Type B pancreatic cell (in vitro differentiated cells): ENCODE measurements around the gene TCF3. TPM values are rescaled to one million over a fixed set of nuclear protein-coding genes. Genes with fewer than 3 reads are reported as not detected.

Experiments used
- DNase-seq: peaks from one replicate; pipeline ENCODE4 v3.0.0; 2021; ENCODE audit warnings: mixed read lengths; ENCODE audit not compliant: unreplicated experiment; ENCODE audit errors: extremely low spot score
- H3K27ac Mint-ChIP-seq: 2 replicates; pipeline ENCODE4 v1.8.0; 2021; ENCODE audit warnings: mild to moderate bottlenecking, mixed read lengths
- H3K27me3 Mint-ChIP-seq: 2 replicates; pipeline ENCODE4 v1.8.0; 2021; ENCODE audit warnings: mixed read lengths
- H3K36me3 Mint-ChIP-seq: 2 replicates; pipeline ENCODE4 v1.8.0; 2021; ENCODE audit warnings: mixed read lengths
- H3K4me1 Mint-ChIP-seq: one replicate; pipeline ENCODE4 v1.8.0; 2021; ENCODE audit warnings: mixed read lengths; ENCODE audit not compliant: unreplicated experiment
- H3K4me3 Mint-ChIP-seq: 2 replicates; pipeline ENCODE4 v1.8.0; 2021; ENCODE audit warnings: mild to moderate bottlenecking, mixed read lengths
- H3K9me3 Mint-ChIP-seq: 2 replicates; pipeline ENCODE4 v1.8.0; 2021; ENCODE audit warnings: mixed read lengths
- CTCF ChIP-seq: fragments of 200-600 bp; sonication (generic); conservative IDR thresholded peaks from 2 replicates; pipeline ENCODE4 v1.5.0; 2021; ENCODE audit warnings: antibody characterized with exemption, mild to moderate bottlenecking
- total RNA-seq: library from RNA; stranded (reverse); gene quantifications from 2 replicates; pipeline ENCODE4 v1.2.1, GENCODE V29; 2021; ENCODE audit warnings: low replicate concordance

Gene TCF3
- total RNA-seq, 1 donor from 2014 or later = 193 TPM

GRCh38 chr19:1569997-1570396 is 82.4 kb downstream of the TCF3 start:
- TF ChIP-seq CTCF = no peak
- Mint-ChIP-seq H3K4me3 (peak overlapping the region; percentile 85), H3K27ac (peak overlapping the region; percentile 86), H3K9me3 (no peaks in the 10 kb centered on the region), H3K27me3 (peaks cover 10% of the 10 kb centered on the region), H3K4me1 (peaks cover 11% of the 10 kb centered on the region), H3K36me3 (no peaks in the 10 kb centered on the region)
- DNase-seq = no peak

GRCh38 chr19:1568320-1569019 is 83.9 kb downstream of the TCF3 start, which contains the start of gene MEX3D:
Gene MEX3D, minus strand, starts transcription at chr19:1568325. Its CDS starts 267 bp downstream, at chr19:1568058.
- H3K27ac Mint-ChIP-seq = peak within 1 kb of the TSS; percentile 86
- no peaks in the 10 kb centered on the region for H3K9me3 Mint-ChIP-seq
- H3K4me1 Mint-ChIP-seq = peaks cover 10% of the 10 kb centered on the region
- TF ChIP-seq CTCF = no peak
- H3K36me3 Mint-ChIP-seq = peaks cover 4% of the 10 kb centered on the region
- peaks cover 10% of the 10 kb centered on the region for H3K27me3 Mint-ChIP-seq
- DNase-seq = peak; percentile 83
- H3K4me3 Mint-ChIP-seq = peak within 1 kb of the TSS; percentile 85

GRCh38 chr19:1567848-1568227 is 84.6 kb downstream of the TCF3 start:
- Mint-ChIP-seq H3K4me1 (peaks cover 11% of the 10 kb centered on the region), H3K4me3 (no peak overlapping the region), H3K27me3 (peaks cover 10% of the 10 kb centered on the region), H3K27ac (no peak overlapping the region), H3K9me3 (no peaks in the 10 kb centered on the region), H3K36me3 (peaks cover 4% of the 10 kb centered on the region)
- no peak for TF ChIP-seq CTCF
- no peak for DNase-seq

- no peak for DNase-seq
- Mint-ChIP-seq H3K27me3 (peaks cover 10% of the 10 kb centered on the region), H3K27ac (no peak overlapping the region), H3K36me3 (peaks cover 4% of the 10 kb centered on the region), H3K4me1 (peaks cover 11% of the 10 kb centered on the region), H3K9me3 (no peaks in the 10 kb centered on the region), H3K4me3 (peak overlapping the region; percentile 80)
- TF ChIP-seq CTCF = no peak
Measured at GRCh38 chr19:1567116-1567847, 85.1 kb downstream of the TCF3 start.

- peaks cover 11% of the 10 kb centered on the region for H3K4me1 Mint-ChIP-seq
- peaks cover 10% of the 10 kb centered on the region for H3K27me3 Mint-ChIP-seq
- no peak for TF ChIP-seq CTCF
- H3K27ac Mint-ChIP-seq = no peak overlapping the region
- peaks cover 4% of the 10 kb centered on the region for H3K36me3 Mint-ChIP-seq
- H3K4me3 Mint-ChIP-seq = peak overlapping the region; percentile 71
- H3K9me3 Mint-ChIP-seq = no peaks in the 10 kb centered on the region
- no peak for DNase-seq
Measured at GRCh38 chr19:1566392-1567115, 85.9 kb downstream of the TCF3 start.
